HepG2 (cell line): ENCODE measurements around the gene DUSP16. TPM values are rescaled to one million over a fixed set of nuclear protein-coding genes. Genes with fewer than 3 reads are reported as not detected.

Experiments
- ATAC-seq: fragments of 200-7000 bp; cut with Tn5 transposase; 3 replicates; pipeline ENCODE4 v1.9.1; 2020; ENCODE audit warnings: mild to moderate bottlenecking, moderate library complexity
- BruUV-seq: library from RNA; stranded (reverse); fragments of 400-500 nt; replicated peaks from 2 replicates; lab custom pipeline; 2021; lab: Mats Ljungman, UMichigan
- CTCF ChIA-PET: fragments of 300-600 bp; formaldehyde crosslinking; extraction: SDS; loops from one replicate; lab custom pipeline; 2021; ENCODE audit warnings: low total read pairs, inconsistent platforms, low intra/inter-chr PET ratio; lab: Yijun Ruan, JAX
- POLR2A ChIA-PET: fragments of 350-600 bp; sonication (Branson Sonifier 250); formaldehyde crosslinking; loops from one replicate; lab custom pipeline; 2020; ENCODE audit warnings: antibody characterized with exemption, inconsistent platforms; lab: Yijun Ruan, JAX
- DNase-seq: peaks from one replicate; pipeline ENCODE4 v3.0.0-alpha.2; 2015; ENCODE audit warnings: low spot score
- FAIRE-seq: peaks from 3 replicates; lab custom pipeline; 2011; peaks lifted over from hg19 to GRCh38; lab: Jason Lieb, UNC
- H2AFZ ChIP-seq: one replicate; pipeline ENCODE4 v1.6.1; 2011; ENCODE audit warnings: low read length, inconsistent platforms
- H3K27ac ChIP-seq: fragments of 300-600 bp; 3 replicates; pipeline ENCODE4 v1.8.0; 2011; ENCODE audit warnings: mixed run types, mild to moderate bottlenecking, mixed read lengths, low read length, inconsistent platforms; ENCODE audit not compliant: insufficient read depth; ENCODE audit errors: extremely low read length
- H3K27me3 ChIP-seq, 2 experiments: fragments of 200-600 bp in 1 of 2; 2 replicates in 1 of 2; 3 replicates in 1 of 2; pipeline versions ENCODE4 v1.6.0 to v1.8.0; 2011; ENCODE audit warnings: low read length in 2 of 2, mild to moderate bottlenecking in 2 of 2, moderate library complexity in 2 of 2, inconsistent platforms in 1 of 2; ENCODE audit not compliant: insufficient read depth in 2 of 2, control insufficient read depth in 1 of 2
- H3K36me3 ChIP-seq, 2 experiments: fragments of 200-600 bp in 1 of 2; replicated peaks in 1 of 2; 2 replicates in 1 of 2; 3 replicates in 1 of 2; pipeline versions ENCODE4 v1.5.1 to v1.8.0; 2011; ENCODE audit warnings: low read length in 2 of 2, inconsistent platforms in 1 of 2; ENCODE audit not compliant: insufficient read depth in 2 of 2, control insufficient read depth in 1 of 2
- H3K4me1 ChIP-seq: 2 replicates; pipeline ENCODE4 v1.5.1; 2012; ENCODE audit warnings: low read length, inconsistent platforms; ENCODE audit not compliant: insufficient read depth
- H3K4me2 ChIP-seq: 2 replicates; pipeline ENCODE4 v1.6.0; 2011; ENCODE audit warnings: low read depth, low read length, inconsistent platforms
- H3K4me3 ChIP-seq, 3 experiments: fragments of 200-600 bp in 1 of 3; sonication (generic), shearing (Covaris generic) in 1 of 3; replicated peaks in 1 of 3; 2 replicates each; pipeline ENCODE4 v1.5.1; 2011 to 2016; ENCODE audit warnings: low read length in 3 of 3, inconsistent platforms in 2 of 3, low read depth in 2 of 3, mild to moderate bottlenecking in 2 of 3, control low read depth in 1 of 3, mixed read lengths in 1 of 3; ENCODE audit not compliant: insufficient read depth in 1 of 3
- H3K79me2 ChIP-seq: one replicate; pipeline ENCODE4 v1.6.1; 2011; ENCODE audit warnings: low read length, inconsistent platforms; ENCODE audit not compliant: insufficient read depth
- H3K9ac ChIP-seq: 2 replicates; pipeline ENCODE4 v1.6.0; 2011; ENCODE audit warnings: mild to moderate bottlenecking, low read depth, low read length, inconsistent platforms; ENCODE audit not compliant: insufficient read depth
- H3K9me3 ChIP-seq: 2 replicates; pipeline ENCODE4 v1.5.1; 2012; ENCODE audit warnings: mild to moderate bottlenecking, low read length
- H4K20me1 ChIP-seq: 2 replicates; pipeline ENCODE4 v1.6.0; 2011; ENCODE audit warnings: inconsistent platforms, mild to moderate bottlenecking, low read length, moderate library complexity; ENCODE audit not compliant: insufficient read depth
- CREM ChIP-seq, 2 experiments: sonication (generic) in 1 of 2; formaldehyde crosslinking in 1 of 2; IDR thresholded peaks; 2 replicates each; pipeline versions ENCODE4 v1.4.0 to v1.6.1; 2016 to 2020; ENCODE audit warnings: antibody characterized with exemption in 1 of 2, mild to moderate bottlenecking in 1 of 2, missing genetic modification reagents in 1 of 2
- MED13 ChIP-seq: sonication (generic); formaldehyde crosslinking; IDR thresholded peaks from 2 replicates; pipeline ENCODE4 v1.5.0; 2020; ENCODE audit warnings: missing genetic modification reagents
- MXI1 ChIP-seq: IDR thresholded peaks from 3 replicates; pipeline ENCODE4 v1.6.1; 2012; ENCODE audit warnings: low read depth, low read length, inconsistent platforms, borderline replicate concordance
- NFYB ChIP-seq: sonication (generic); formaldehyde crosslinking; IDR thresholded peaks from 2 replicates; pipeline ENCODE4 v1.4.0; 2020; ENCODE audit warnings: missing genetic modification reagents
- SIN3B ChIP-seq: fragments of 150-350 bp; IDR thresholded peaks from 2 replicates; pipeline ENCODE4 v1.6.1; 2014; ENCODE audit warnings: low read length
- THYN1 ChIP-seq: sonication (generic); formaldehyde crosslinking; IDR thresholded peaks from 2 replicates; pipeline ENCODE4 v1.8.1; 2023; ENCODE audit warnings: low read depth, mild to moderate bottlenecking, moderate library complexity, missing genetic modification reagents, borderline replicate concordance
- ZBTB14 ChIP-seq: sonication (generic); formaldehyde crosslinking; IDR thresholded peaks from 2 replicates; pipeline ENCODE4 v1.4.0; 2020; ENCODE audit warnings: missing genetic modification reagents
- ZNF549 ChIP-seq: sonication (generic); formaldehyde crosslinking; IDR thresholded peaks from 2 replicates; pipeline ENCODE4 v1.5.0; 2020; ENCODE audit warnings: missing genetic modification reagents
- ZNF660 ChIP-seq: sonication (generic); formaldehyde crosslinking; IDR thresholded peaks from 2 replicates; pipeline ENCODE4 v1.5.1; 2020; ENCODE audit warnings: mild to moderate bottlenecking, low read depth, missing genetic modification reagents, borderline replicate concordance
- WGBS: methylation state at CpG from one replicate; pipeline ENCODE4 v1.1.6; 2017; ENCODE audit warnings: low lambda C conversion rate; 5-methylcytosine and 5-hydroxymethylcytosine counted together
- in situ Hi-C: cut with HindIII; loops from 2 replicates; pipeline ENCODE4 v1.10.0; 2017; ENCODE audit warnings: low pct_unique_long_range_greater_than_20kb; ENCODE audit not compliant: extremely low pct_ligation_motif_present
- intact Hi-C: fragments of 100-400 bp; cut with micrococcal nuclease; formaldehyde crosslinking; loops from one replicate; pipeline ENCODE4 v1.10.0; 2022; ENCODE audit not compliant: unreplicated experiment
- polyA plus RNA-seq, 8 experiments: library from polyadenylated mRNA; depleted of rRNA in 3 of 8; stranded (reverse) in 7 of 8; unstranded in 1 of 8; fragments of >200 nt; fragmentation: Illumina TruSeq in 4 of 8; extraction: Trizol in 4 of 8; gene quantifications; 2 replicates each; pipeline versions ENCODE4 v1.2.1 to v1.2.3, GENCODE V29; 2011 to 2016; ENCODE audit warnings: low read depth in 4 of 8, missing spikeins in 1 of 8, mixed read lengths in 1 of 8; ENCODE audit not compliant: insufficient read depth in 1 of 8
- total RNA-seq, 5 experiments: library from RNA; depleted of rRNA; stranded (reverse); fragments of >200 nt; fragmentation: Illumina TruSeq; extraction: Trizol; gene quantifications; 2 replicates each; pipeline ENCODE4 v1.2.3, GENCODE V29; 2016; ENCODE audit warnings: low read depth in 1 of 5

DUSP16 gene
- total and polyA plus RNA-seq, 2 of the 13 experiments (the other 11 are each of a cell fraction or from before 2014, with no cell fraction given) = 45.7 to 46.6 TPM

- Histone ChIP-seq H2AFZ (no peak overlapping the region), H3K9me3 (no peaks in the 10 kb centered on the region), H3K27me3 (no peaks in the 10 kb centered on the region), H3K79me2 (peaks cover 87% of the 10 kb centered on the region), H3K9ac (no peak overlapping the region), H3K4me3 (no peak overlapping the region), H4K20me1 (peaks cover 2% of the 10 kb centered on the region; the same call in 1 of the 2 replicates), H3K36me3 (peaks cover 0 to 13% of the 10 kb centered on the region in 2 experiments; a peak in 2 of 5 replicates), H3K4me2 (no peak overlapping the region), H3K4me1 (peaks cover 81% of the 10 kb centered on the region), H3K27ac (peak overlapping the region; percentile 18)
- TF ChIP-seq SIN3B = no peak
- no peak for TF ChIP-seq ZBTB14 (CRISPR knock-in tag)
- TF ChIP-seq NFYB = no peak
- no peak for TF ChIP-seq ZNF660 (CRISPR knock-in tag)
- no peak for TF ChIP-seq CREM (IDR thresholded peaks at IDR 0.05)
- no peak for TF ChIP-seq CREM (CRISPR knock-in tag; IDR thresholded peaks at IDR 0.05)
- no peak for TF ChIP-seq MXI1
- no peak for TF ChIP-seq THYN1 (CRISPR knock-in tag)
- no peak for TF ChIP-seq MED13
- no peak for TF ChIP-seq ZNF549 (CRISPR knock-in tag)
- FAIRE-seq = no peak
- ChIA-PET POLR2A (interaction anchor here (0.9 to 1.5 kb wide), 3 partner anchors 10 to 18 kb away, joined by 3 to 5 read pairs (median 4); partner anchors contain the start of gene DUSP16), CTCF (no interaction called here)
- WGBS = 98% methylated on average over 7 of the region's 7 CpGs
- no peak for DNase-seq
- in situ Hi-C loops = no loop called here
- BruUV-seq = no TSS peak
- ATAC-seq = no peak
- intact Hi-C loops = no loop called here
Measured at GRCh38 chr12:12551115-12551514, 11.5 kb downstream of the DUSP16 start.
